Measurements from ENCODE around the gene METTL14. TPM values are rescaled to one million over a fixed set of nuclear protein-coding genes. Genes with fewer than 3 reads are reported as not detected.
A peak's percentile ranks its signal among the peaks of the same experiment; 100 is the strongest.

The METTL14 gene
- total and polyA plus RNA-seq, 12 donors, result 4.8 to 37.2 (median 31.5) TPM

- no peak overlapping the region for H3K4me3 ChIP-seq
- intact Hi-C loops (cut with DNase I), result no loop called here
- DNase-seq, result no peak
- WGBS, 2 donors, result 64 to 77% methylated on average over 3 of the region's 3 CpGs
- H3K9me3 ChIP-seq, result no peaks in the 10 kb centered on the region
- H3K4me1 ChIP-seq, result peaks cover 10 to 87% (median 81%) of the 10 kb centered on the region in 9 donors
- ATAC-seq, result no peak
- H3K27ac ChIP-seq, result peak overlapping the region in 9 of 10 donors; percentile 33 to 78 (median 66)
- no peaks in the 10 kb centered on the region for H3K27me3 ChIP-seq
- H3K36me3 ChIP-seq, result peaks cover 0 to 90% (median 27%) of the 10 kb centered on the region in 9 donors
- no peak for TF ChIP-seq CTCF (IDR thresholded peaks at IDR 0.05)
Observed at GRCh38 chr4:118762730-118763477, 77.7 kb downstream of the METTL14 start.

Other genes starting within 250 kb of the METTL14 start
- gene SEC24D, start 150.7 kb downstream of the METTL14 start, total RNA-seq, result 10 to 100 TPM in 6 of 10 donors, 1 to 10 TPM in 4; 7.8 to 24.4 (median 12.1) TPM
- gene SEC24D, start 150.7 kb downstream of the METTL14 start, polyA plus RNA-seq, result 10 to 100 TPM in 1 of 2 donors, 1 to 10 TPM in 1; 6.1 to 15.9 TPM
- gene SYNPO2, start 203.5 kb downstream of the METTL14 start, total RNA-seq, result 100 to 1,000 TPM; 197 to 405 (median 267) TPM
- 10 to 100 TPM; 27.5 to 29.1 TPM for gene SYNPO2, start 203.5 kb downstream of the METTL14 start, polyA plus RNA-seq